ENCODE data around the gene PIP4K2C.
A peak's percentile ranks its signal among the peaks of the same experiment; 100 is the strongest.
"Not testable (repeated sequence)": the region's sequence is repeated elsewhere in the genome, so short reads cannot be mapped to it uniquely, and the experiment has no call there.

Gene PIP4K2C

DNA sequence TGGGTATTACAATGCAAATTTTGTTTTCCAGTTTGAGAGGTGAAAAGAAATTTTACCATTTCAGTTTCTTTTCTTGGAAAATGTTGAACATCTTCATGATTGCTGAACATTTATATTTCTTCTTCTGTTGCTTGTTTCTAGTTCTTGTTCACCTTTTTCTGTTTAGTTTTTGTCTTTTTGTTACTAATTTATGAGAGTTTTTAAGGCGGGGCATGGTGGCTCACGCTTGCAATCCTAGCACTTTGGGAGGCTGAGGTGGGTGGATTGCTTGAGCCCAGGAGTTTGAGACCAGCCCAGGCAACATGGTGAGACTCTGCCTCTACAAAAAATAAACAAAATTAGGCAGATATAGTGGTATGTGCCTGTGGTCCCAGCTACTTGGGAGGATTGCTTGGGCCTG lies 30.5 kb upstream of the PIP4K2C start:
- no peak for DNase-seq

DNA sequence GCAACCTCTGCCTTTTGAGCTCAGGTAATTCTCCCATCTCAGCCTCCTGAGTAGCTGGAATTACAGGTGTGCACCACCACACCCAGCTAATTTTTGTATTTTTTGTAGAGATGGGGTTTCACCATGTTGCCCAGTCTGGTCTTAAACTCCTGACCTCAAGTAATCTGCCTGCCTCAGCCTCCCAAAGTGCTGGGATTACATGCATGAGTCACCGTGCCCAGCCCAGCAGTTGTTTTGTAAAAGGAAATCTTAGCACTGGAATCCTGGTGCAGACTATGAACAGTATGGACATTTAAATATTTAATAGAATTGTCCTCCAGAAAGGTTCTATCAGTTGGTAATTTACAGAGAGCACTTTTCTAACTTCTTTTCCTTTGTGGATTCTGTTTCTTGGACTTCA lies 29.9 kb upstream of the PIP4K2C start:
- DNase-seq: not testable (repeated sequence)

GRCh38 chr12:57563358-57563757 lies 27.6 kb upstream of the PIP4K2C start:
- DNase-seq: no peak

DNA sequence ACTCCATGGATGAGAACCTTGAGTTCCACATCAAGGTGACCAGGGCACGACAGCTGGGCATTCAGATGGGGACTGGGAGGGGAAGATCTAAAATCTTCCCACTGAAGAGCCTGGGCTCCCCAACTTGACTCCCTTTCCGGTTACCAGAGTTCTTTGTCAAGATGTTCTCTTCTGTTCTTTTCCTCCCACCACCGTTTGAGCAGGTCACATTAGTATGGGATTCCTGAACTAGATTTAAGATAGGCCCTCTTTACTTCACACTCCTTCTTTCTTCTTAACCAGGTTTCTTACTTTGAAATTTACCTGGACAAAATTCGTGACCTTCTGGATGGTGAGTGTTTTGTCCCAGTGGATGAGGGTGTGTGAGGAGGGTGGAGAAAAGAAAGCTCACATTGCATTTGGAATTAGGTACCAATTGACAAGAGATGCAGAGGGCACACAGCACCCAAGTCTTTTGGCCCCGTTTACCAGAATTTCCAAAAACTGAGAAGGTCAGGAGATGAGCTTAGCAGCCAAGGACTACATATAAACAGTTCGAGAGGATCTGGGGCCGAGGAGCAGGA lies 26.7 kb upstream of the PIP4K2C start:
- no peak for DNase-seq

DNA sequence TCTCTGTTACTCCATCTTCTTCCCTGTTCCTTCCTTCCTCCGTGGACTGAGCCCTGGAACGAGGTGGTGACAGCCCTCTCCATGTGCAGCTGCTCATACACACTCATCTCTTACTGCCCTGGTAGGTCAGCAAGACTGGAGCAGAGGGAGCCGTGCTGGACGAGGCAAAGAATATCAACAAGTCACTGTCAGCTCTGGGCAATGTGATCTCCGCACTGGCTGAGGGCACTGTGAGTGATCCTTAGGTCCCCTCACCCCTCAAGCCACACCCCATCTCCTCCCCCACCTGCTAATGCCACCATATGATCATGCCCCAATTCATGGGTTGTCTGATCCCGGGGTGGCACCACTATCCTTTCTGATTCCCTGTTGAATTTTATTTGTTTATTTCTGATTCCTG lies 22.2 kb upstream of the PIP4K2C start:
- no peak for DNase-seq

DNA sequence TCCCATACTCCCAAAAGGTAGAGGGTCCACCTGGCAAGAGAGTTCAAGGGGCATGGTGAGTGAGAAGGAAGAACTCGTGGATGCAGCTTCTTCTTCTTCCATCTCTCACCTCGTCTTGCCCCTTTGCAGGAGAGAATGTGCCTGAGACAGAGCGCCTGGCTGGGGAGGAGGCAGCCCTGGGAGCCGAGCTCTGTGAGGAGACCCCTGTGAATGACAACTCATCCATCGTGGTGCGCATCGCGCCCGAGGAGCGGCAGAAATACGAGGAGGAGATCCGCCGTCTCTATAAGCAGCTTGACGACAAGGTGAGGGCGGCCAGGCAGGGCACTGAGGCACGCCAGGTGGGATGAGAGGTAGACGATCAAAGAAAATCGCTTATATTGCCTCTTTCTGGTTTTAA lies 21.1 kb upstream of the PIP4K2C start:
- DNase-seq: no peak

DNA sequence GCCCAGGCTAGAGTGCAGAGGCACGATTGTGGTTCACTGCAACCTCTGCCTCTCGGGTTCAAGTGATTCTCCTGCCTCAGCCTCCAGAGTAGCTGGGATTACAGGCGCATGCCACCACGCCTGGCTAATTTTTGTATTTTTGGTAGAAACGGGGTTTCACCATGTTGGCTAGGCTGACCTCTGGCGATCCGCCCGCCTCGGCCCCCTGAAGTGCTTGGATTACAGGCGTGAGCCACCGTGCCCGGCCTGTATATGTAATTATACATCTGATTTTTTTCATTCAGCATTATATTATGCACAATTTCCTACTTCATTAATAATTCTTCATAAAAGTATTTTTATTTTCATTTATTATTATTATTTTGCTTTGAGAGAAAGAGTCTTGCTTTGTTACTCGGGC lies 20.6 kb upstream of the PIP4K2C start:
- DNase-seq: not testable (repeated sequence)

GRCh38 chr12:57571926-57572762 lies 18.8 kb upstream of the PIP4K2C start:
- no peak for DNase-seq

- DNase-seq: no peak
These were observed 16.2 kb upstream of the PIP4K2C start for GRCh38 chr12:57574795-57575194.

- DNase-seq: no peak
These were observed 15.0 kb upstream of the PIP4K2C start for GRCh38 chr12:57575771-57576612.

DNA sequence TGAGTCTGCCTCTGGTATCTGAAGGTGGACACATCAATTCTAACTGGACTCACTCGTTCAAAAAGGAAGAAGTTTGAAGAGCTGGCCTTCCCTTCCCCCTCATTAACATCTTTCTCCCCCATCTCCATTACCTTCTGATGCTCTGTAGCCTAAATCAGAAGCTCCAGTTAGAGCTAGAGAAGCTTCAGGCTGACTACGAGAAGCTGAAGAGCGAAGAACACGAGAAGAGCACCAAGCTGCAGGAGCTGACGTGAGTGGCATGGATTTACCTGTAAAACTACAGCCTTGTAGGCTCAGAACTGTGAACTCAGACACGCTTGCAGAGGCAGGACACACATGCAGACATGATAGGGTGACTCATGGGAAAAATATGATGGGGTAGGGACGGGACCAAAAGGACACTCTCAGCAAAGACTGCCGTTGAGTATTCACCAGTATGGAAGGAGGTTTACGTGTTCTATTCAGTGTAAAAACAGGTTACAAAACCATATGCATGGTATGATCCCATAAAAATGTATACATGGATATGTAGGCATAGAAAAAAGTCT lies 14.3 kb upstream of the PIP4K2C start:
- no peak for DNase-seq

- DNase-seq: no peak
These were observed 12.8 kb upstream of the PIP4K2C start for GRCh38 chr12:57577981-57578758.

DNA sequence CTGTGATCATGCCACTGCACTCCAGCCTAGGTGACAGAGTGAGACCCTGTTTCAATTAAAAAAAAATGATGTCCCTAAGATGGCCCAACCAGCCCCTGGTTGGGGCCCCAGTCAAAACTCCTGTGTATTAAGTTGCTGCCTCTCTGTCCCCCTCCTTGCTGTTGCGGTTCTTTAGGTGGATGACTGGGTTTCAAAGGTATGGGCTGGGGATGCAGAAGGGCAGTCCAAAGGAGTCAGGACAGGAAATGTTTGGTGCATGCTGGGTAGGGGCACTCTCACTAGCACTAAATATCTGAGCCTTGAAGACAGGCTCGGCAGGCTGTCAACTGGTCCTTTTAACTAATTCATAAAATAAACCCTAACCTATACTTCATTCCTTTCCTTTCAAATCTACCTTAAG lies 12.0 kb upstream of the PIP4K2C start:
- no peak for DNase-seq

DNA sequence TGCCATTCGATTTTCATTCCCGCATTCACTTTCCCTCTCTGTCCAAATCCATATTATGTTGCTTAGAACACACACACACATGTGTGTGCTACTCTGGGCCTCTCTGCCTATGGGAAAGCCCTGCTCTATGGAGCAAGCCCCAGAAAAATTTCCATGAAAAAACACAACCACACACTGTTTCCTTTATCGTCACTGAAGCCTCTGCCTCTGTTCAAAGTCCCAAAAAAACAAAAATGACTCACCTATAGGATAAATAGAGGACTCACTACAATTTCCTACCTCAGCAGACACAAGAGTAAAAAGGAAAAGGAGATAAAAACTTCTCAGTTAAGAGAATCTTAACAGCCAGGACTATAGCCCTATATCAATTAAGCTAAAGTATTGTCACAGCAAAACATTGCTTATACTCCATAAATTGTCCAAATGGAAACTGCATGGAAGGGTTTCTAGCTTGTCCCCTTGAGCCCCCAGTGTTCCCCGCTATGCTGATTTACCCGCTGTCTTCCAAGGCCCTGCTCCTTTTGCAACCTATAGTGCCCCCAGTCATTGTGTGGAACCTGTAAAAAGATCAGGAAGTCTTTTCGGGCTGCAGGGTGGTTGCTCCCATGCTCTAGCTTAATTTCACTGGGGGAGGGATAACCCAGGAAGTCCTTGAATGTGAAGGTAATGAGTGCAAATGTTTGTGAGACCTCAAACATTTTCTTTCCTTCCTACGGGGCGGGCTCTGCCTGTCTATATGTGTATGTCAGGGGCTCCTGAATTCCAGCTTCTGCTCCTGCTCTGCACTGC lies 11.1 kb upstream of the PIP4K2C start:
- no peak for DNase-seq

- DNase-seq: no peak
These were observed 10.6 kb upstream of the PIP4K2C start for GRCh38 chr12:57580466-57580795.

DNA sequence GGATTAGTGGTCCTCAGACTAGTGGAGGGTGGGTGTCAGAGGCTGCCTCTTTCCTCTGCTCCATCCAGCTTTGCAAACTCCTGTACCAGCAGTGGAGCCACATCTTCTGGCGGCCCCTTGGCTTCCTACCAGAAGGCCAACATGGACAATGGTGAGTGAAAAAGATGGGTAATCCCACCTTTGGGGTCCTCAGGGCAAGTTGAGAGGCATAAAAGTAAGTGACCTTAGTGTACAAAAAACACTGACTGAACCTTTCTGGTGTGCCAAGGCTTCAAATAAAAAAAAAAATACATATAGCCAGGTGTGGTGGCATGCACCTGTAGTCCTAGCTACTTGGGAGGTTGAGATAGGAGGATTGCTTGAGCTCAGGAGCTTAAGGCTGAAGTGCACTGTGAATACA lies 9.2 kb upstream of the PIP4K2C start:
- DNase-seq: no peak

DNA sequence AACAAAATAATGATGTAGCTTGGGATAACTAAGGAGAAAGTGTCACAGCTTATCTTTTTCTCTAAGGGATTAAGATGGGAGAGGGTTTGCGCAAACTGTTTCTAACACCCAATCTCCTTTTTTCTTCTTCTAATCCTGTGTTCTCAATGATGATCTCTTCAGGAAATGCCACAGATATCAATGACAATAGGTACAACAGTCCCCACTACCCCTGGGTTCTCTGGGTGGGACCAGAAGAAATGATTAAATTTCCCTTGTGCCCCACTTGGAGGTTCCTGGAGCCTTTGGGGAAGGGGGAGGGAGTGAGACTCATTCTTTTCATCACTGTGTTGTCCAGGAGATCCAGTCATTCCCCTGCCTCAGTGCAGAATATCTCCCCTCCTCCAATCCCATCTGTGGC lies 8.6 kb upstream of the PIP4K2C start:
- no peak for DNase-seq

DNA sequence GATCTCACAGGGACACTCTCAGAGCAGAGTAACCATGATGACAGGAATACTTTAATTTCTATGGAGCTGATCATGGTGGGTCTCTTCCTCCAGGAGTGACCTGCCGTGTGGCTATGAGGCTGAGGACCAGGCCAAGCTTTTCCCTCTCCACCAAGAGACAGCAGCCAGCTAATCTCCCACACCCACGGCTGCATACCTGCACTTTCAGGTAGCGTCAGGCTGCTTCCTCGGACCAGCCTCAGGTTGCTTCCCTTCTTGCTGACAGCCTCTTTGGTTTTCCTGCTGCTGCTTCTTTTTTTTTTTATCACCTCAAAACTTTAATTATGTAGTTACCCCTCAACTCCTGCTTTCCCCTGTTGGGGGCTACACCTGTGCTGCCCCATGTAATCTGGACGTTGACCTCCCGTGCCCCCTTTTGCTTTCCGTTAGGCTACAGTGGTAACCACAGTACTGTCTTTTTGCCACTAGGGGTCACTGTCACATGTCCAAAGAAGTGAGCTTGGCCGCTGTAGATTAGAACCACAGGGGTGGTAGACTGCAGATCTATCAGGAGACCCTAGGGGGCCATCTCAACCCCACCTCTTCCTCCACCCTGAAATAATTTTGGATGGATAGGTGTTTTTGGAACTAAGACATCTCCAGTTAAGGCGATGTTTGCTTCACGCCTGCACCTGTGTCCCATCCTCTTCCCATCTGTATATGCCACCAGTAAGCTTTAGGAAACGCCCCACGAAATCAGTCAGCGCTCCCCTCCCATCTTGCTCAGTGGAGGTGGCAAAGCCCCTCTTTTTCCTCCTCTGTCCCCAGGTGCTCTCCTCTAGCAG lies 7.8 kb upstream of the PIP4K2C start:
- DNase-seq: peak; percentile 62

GRCh38 chr12:57584050-57584449 lies 6.9 kb upstream of the PIP4K2C start:
- no peak for DNase-seq

- no peak for DNase-seq
These were observed 6.3 kb upstream of the PIP4K2C start for GRCh38 chr12:57584690-57585089.

DNA sequence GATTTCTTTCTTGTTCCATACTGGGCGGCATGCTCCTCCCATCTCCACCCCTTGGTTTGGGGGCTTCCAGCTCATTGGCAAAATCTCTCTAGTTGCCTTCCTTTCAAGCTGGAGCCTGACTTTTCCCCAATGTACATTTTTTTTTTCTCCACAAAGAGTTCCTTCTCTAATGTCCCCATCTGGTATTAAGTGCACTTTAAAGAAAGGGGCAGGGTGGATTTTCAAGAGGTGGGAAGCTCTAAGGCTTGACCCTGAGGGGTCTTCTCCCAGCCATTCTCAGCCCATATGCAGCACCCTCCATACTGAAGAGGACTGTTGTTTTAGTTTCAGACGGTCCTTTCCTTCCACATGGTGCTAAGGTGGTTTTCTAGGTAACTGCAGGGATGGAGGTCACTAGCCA lies 5.8 kb upstream of the PIP4K2C start:
- no peak for DNase-seq
